Kasumi-1 (cell line): ENCODE measurements around the gene C17orf100.

Experiments used
- DNase-seq, 2 experiments: peaks; one replicate each; lab custom pipeline; 2025; lab: John Stamatoyannopoulos, UW

C17orf100 gene

GRCh38 chr17:6669479-6670212 is 18.1 kb downstream of the C17orf100 start:
- DNase-seq, result no peak

- no peak for DNase-seq
Observed at GRCh38 chr17:6670571-6670970, 19.0 kb downstream of the C17orf100 start.

GRCh38 chr17:6670999-6671398 is 19.4 kb downstream of the C17orf100 start:
- no peak for DNase-seq

- DNase-seq, result no peak
Observed at GRCh38 chr17:6671431-6671830, 19.9 kb downstream of the C17orf100 start.

- DNase-seq, result no peak
Observed at GRCh38 chr17:6674586-6674985, 23.0 kb downstream of the C17orf100 start.

GRCh38 chr17:6675201-6675825 is 23.8 kb downstream of the C17orf100 start:
- DNase-seq, result no peak

- no peak for DNase-seq
Observed at GRCh38 chr17:6676802-6677157, 25.2 kb downstream of the C17orf100 start.

- no peak for DNase-seq
Observed at GRCh38 chr17:6677158-6677831, 25.7 kb downstream of the C17orf100 start.

GRCh38 chr17:6677946-6678345 is 26.4 kb downstream of the C17orf100 start:
- no peak for DNase-seq

- no peak for DNase-seq
Observed at GRCh38 chr17:6679241-6679640, 27.7 kb downstream of the C17orf100 start.

- no peak for DNase-seq
Observed at GRCh38 chr17:6681176-6681575, 29.6 kb downstream of the C17orf100 start.

- DNase-seq, result no peak
Observed at GRCh38 chr17:6681671-6682070, 30.1 kb downstream of the C17orf100 start.

- no peak for DNase-seq
Observed at GRCh38 chr17:6682339-6682738, 30.8 kb downstream of the C17orf100 start.

- DNase-seq, result no peak
Observed at GRCh38 chr17:6683081-6683684, 31.6 kb downstream of the C17orf100 start.

GRCh38 chr17:6683730-6684459 is 32.3 kb downstream of the C17orf100 start:
- no peak for DNase-seq

- no peak for DNase-seq
Observed at GRCh38 chr17:6684460-6684783, 32.9 kb downstream of the C17orf100 start.

- no peak for DNase-seq
Observed at GRCh38 chr17:6684881-6685767, 33.6 kb downstream of the C17orf100 start.

- no peak for DNase-seq
Observed at GRCh38 chr17:6686026-6686425, 34.5 kb downstream of the C17orf100 start.

GRCh38 chr17:6688944-6689343 is 37.4 kb downstream of the C17orf100 start:
- no peak for DNase-seq

- no peak for DNase-seq
Observed at GRCh38 chr17:6690641-6691040, 39.1 kb downstream of the C17orf100 start.

GRCh38 chr17:6691546-6691945 is 40.0 kb downstream of the C17orf100 start:
- DNase-seq, result no peak
